Activated CD8-positive, alpha-beta T cell treated with anti-CD3 and anti-CD28 coated beads for 36 hours (primary cell): Measurements from ENCODE around the gene MRNIP. TPM values are rescaled to one million over a fixed set of nuclear protein-coding genes. Genes with fewer than 3 reads are reported as not detected.
"Not testable (repeated sequence)": the region's sequence is repeated elsewhere in the genome, so short reads cannot be mapped to it uniquely, and the experiment has no call there.

Experiments used
- ATAC-seq: fragments of 200-7000 bp; cut with Tn5 transposase; one replicate; pipeline ENCODE4 v1.10.0; 2021; ENCODE audit warnings: mild to moderate bottlenecking, moderate library complexity
- CTCF ChIA-PET: fragments of 350-600 bp; sonication (Branson Sonifier 250); formaldehyde crosslinking; loops from one replicate; lab custom pipeline; 2021; ENCODE audit warnings: antibody characterized with exemption; lab: Charles Lee
- POLR2A ChIA-PET: fragments of 350-600 bp; sonication (Branson Sonifier 250); formaldehyde crosslinking; loops from one replicate; lab custom pipeline; 2021; ENCODE audit warnings: antibody characterized with exemption; lab: Charles Lee
- DNase-seq: peaks from one replicate; pipeline ENCODE4 v3.0.0-alpha.2; 2020
- H3K27ac Mint-ChIP-seq: one replicate; pipeline ENCODE4 v1.8.0; 2021; ENCODE audit warnings: mild to moderate bottlenecking, mixed read lengths
- H3K27me3 Mint-ChIP-seq: one replicate; pipeline ENCODE4 v1.8.0; 2021; ENCODE audit warnings: mixed read lengths
- H3K36me3 Mint-ChIP-seq: one replicate; pipeline ENCODE4 v1.8.0; 2021; ENCODE audit warnings: low read depth, mixed read lengths
- H3K4me1 Mint-ChIP-seq: one replicate; pipeline ENCODE4 v1.8.0; 2021; ENCODE audit warnings: low read depth, mixed read lengths
- H3K4me3 Mint-ChIP-seq: one replicate; pipeline ENCODE4 v1.8.0; 2021; ENCODE audit warnings: mild to moderate bottlenecking, moderate library complexity, mixed read lengths
- H3K9me3 Mint-ChIP-seq: one replicate; pipeline ENCODE4 v1.8.0; 2021; ENCODE audit warnings: mixed read lengths
- CTCF ChIP-seq: fragments of 200-600 bp; IDR thresholded peaks from one replicate; pipeline ENCODE4 v1.8.0; 2022; ENCODE audit warnings: antibody characterized with exemption, mild to moderate bottlenecking
- intact Hi-C: fragments of 100-400 bp; cut with micrococcal nuclease; formaldehyde crosslinking; loops from one replicate; pipeline ENCODE4 v1.10.0; 2022
- total RNA-seq, 2 experiments: library from RNA; stranded (reverse); gene quantifications; one replicate each; pipeline ENCODE4 v1.2.3, GENCODE V29; 2021

MRNIP gene
- total RNA-seq, 2 experiments from 2014 or later: 19.8 to 21.5 TPM

GRCh38 chr5:179872055-179872827, 13.6 kb upstream of the MRNIP start:
- Mint-ChIP-seq H3K4me3 (no peak overlapping the region), H3K9me3 (no peaks in the 10 kb centered on the region), H3K36me3 (peaks cover 20% of the 10 kb centered on the region), H3K27ac (no peak overlapping the region), H3K27me3 (no peaks in the 10 kb centered on the region), H3K4me1 (peaks cover 1% of the 10 kb centered on the region)
- DNase-seq (no peak), ATAC-seq (no peak)
- CTCF ChIA-PET: interaction anchor here (0.8 to 1.1 kb wide), 2 partner anchors 30 to 219 kb away, joined by 3 to 4 read pairs; no protein-coding TSS in a partner anchor
- TF ChIP-seq CTCF: no peak
- POLR2A ChIA-PET: interaction anchor here (1.5 kb wide), 1 partner anchor 8 kb away, joined by 5 read pairs; no protein-coding TSS in a partner anchor
- intact Hi-C loops: no loop called here

- POLR2A ChIA-PET: interaction anchor here (0.9 kb wide), 1 partner anchor 8 kb away, joined by 3 read pairs; no protein-coding TSS in a partner anchor
- H3K27ac Mint-ChIP-seq: not testable (repeated sequence)
- H3K36me3 Mint-ChIP-seq: peaks cover 20% of the 10 kb centered on the region
Measured at GRCh38 chr5:179871533-179871932, 12.9 kb upstream of the MRNIP start.

GRCh38 chr5:179870952-179871351, 12.3 kb upstream of the MRNIP start:
- H3K27ac Mint-ChIP-seq: no peak overlapping the region
- H3K9me3 Mint-ChIP-seq: no peaks in the 10 kb centered on the region
- ChIA-PET POLR2A (interaction anchor here (0.9 kb wide), 1 partner anchor 9 kb away, joined by 3 read pairs; no protein-coding TSS in a partner anchor), CTCF (interaction anchor here (0.7 to 1.9 kb wide), 6 partner anchors 35 to 220 kb away, joined by 3 to 5 read pairs (median 4); no protein-coding TSS in a partner anchor)
- intact Hi-C loops: no loop called here
- H3K27me3 Mint-ChIP-seq: no peaks in the 10 kb centered on the region
- peaks cover 20% of the 10 kb centered on the region for H3K36me3 Mint-ChIP-seq
- no peak overlapping the region for H3K4me3 Mint-ChIP-seq
- ATAC-seq: no peak
- no peak for DNase-seq
- peaks cover 4% of the 10 kb centered on the region for H3K4me1 Mint-ChIP-seq
- no peak for TF ChIP-seq CTCF

More at GRCh38 chr5:179871533-179871932, 12.9 kb upstream of the MRNIP start:
- H3K4me1 Mint-ChIP-seq, H3K27me3 Mint-ChIP-seq, H3K4me3 Mint-ChIP-seq, ATAC-seq, intact Hi-C loops, H3K9me3 Mint-ChIP-seq, DNase-seq: not testable (repeated sequence)
- CTCF ChIA-PET: interaction anchor here (0.7 to 1.4 kb wide), 3 partner anchors 43 to 220 kb away, joined by 4 read pairs; no protein-coding TSS in a partner anchor

- H3K4me3 Mint-ChIP-seq: no peak overlapping the region
- no peaks in the 10 kb centered on the region for H3K27me3 Mint-ChIP-seq
- peaks cover 19% of the 10 kb centered on the region for H3K36me3 Mint-ChIP-seq
- intact Hi-C loops: no loop called here
- CTCF ChIA-PET: interaction anchor here (0.8 to 1.9 kb wide), 5 partner anchors 35 to 108 kb away, joined by 3 to 5 read pairs (median 3); no protein-coding TSS in a partner anchor
- H3K4me1 Mint-ChIP-seq: peaks cover 4% of the 10 kb centered on the region
- POLR2A ChIA-PET: no interaction called here
- no peaks in the 10 kb centered on the region for H3K9me3 Mint-ChIP-seq
- H3K27ac Mint-ChIP-seq: no peak overlapping the region
- peak; percentile 20 for DNase-seq
- ATAC-seq: peak; percentile 52
- peak; percentile 37 for TF ChIP-seq CTCF
Measured at GRCh38 chr5:179870403-179870903, 11.8 kb upstream of the MRNIP start.

- H3K27me3 Mint-ChIP-seq: no peaks in the 10 kb centered on the region
- no peak overlapping the region for H3K27ac Mint-ChIP-seq
- peaks cover 16% of the 10 kb centered on the region for H3K36me3 Mint-ChIP-seq
- ChIA-PET POLR2A (no interaction called here), CTCF (interaction anchor here (0.8 to 1.9 kb wide), 4 partner anchors 36 to 107 kb away, joined by 3 to 5 read pairs (median 3); no protein-coding TSS in a partner anchor)
- TF ChIP-seq CTCF: no peak
- intact Hi-C loops: no loop called here
- H3K4me3 Mint-ChIP-seq: no peak overlapping the region
- DNase-seq (no peak), ATAC-seq (no peak)
- H3K4me1 Mint-ChIP-seq: peaks cover 4% of the 10 kb centered on the region
- H3K9me3 Mint-ChIP-seq: no peaks in the 10 kb centered on the region
Measured at GRCh38 chr5:179869641-179870402, 11.2 kb upstream of the MRNIP start.
